Measurements from ENCODE around the gene ZNF141. TPM values are rescaled to one million over a fixed set of nuclear protein-coding genes. Genes with fewer than 3 reads are reported as not detected.
A peak's percentile ranks its signal among the peaks of the same experiment; 100 is the strongest.

ZNF141 gene
- total RNA-seq, 1 donor from 2014 or later, result 10.3 TPM

- Histone ChIP-seq H3K79me2 (ENCODE audit: insufficient read depth, low read length) (no peaks in the 10 kb centered on the region), H3K27ac (ENCODE audit: low read depth, low read length) (no peak overlapping the region), H4K20me1 (ENCODE audit: insufficient read depth, low read length) (no peaks in the 10 kb centered on the region), H3K27me3 (ENCODE audit: insufficient read depth, low read length) (no peaks in the 10 kb centered on the region), H2AFZ (ENCODE audit: low read depth, low read length) (no peak overlapping the region), H3K4me1 (ENCODE audit: insufficient read depth, low read length) (no peaks in the 10 kb centered on the region), H3K9ac (ENCODE audit: low read length) (no peak overlapping the region), H3K4me3 (ENCODE audit: insufficient read depth, low read depth, low read length) (no peak overlapping the region), H3K4me2 (ENCODE audit: low read length) (no peak overlapping the region), H3K36me3 (ENCODE audit: insufficient read depth, low read length) (no peaks in the 10 kb centered on the region), H3K9me3 (ENCODE audit: insufficient read depth, low read depth, low read length) (peaks cover 3% of the 10 kb centered on the region)
- H3K9me3 Mint-ChIP-seq (ENCODE audit: unreplicated experiment), result peaks cover 9% of the 10 kb centered on the region
- no peak for FAIRE-seq
- H3K27me3 Mint-ChIP-seq (ENCODE audit: low read depth, unreplicated experiment), result no peaks in the 10 kb centered on the region
- TF ChIP-seq CTCF (IDR thresholded peaks at IDR 0.05; ENCODE audit: insufficient read depth, low read depth, low read length) (no peak), EZH2 (IDR thresholded peaks at IDR 0.05; ENCODE audit: insufficient read depth, low read length) (no peak)
- H3K4me1 Mint-ChIP-seq (ENCODE audit: low read depth, unreplicated experiment), result no peaks in the 10 kb centered on the region
- peaks cover 9% of the 10 kb centered on the region for H3K36me3 Mint-ChIP-seq (ENCODE audit: low read depth, unreplicated experiment)
- H3K27ac Mint-ChIP-seq (ENCODE audit: unreplicated experiment), result no peak overlapping the region
- no peak for DNase-seq (ENCODE audit: low read depth)
- H3K4me3 Mint-ChIP-seq (ENCODE audit: unreplicated experiment), result no peak overlapping the region
Measured at GRCh38 chr4:328729-329128, 8.9 kb upstream of the ZNF141 start.

GRCh38 chr4:335515-335914 lies 2.1 kb upstream of the ZNF141 start:
- Mint-ChIP-seq H3K4me3 (ENCODE audit: unreplicated experiment) (peak overlapping the region; percentile 79), H3K36me3 (ENCODE audit: low read depth, unreplicated experiment) (peaks cover 17% of the 10 kb centered on the region), H3K27me3 (ENCODE audit: low read depth, unreplicated experiment) (peaks cover 3% of the 10 kb centered on the region), H3K4me1 (ENCODE audit: low read depth, unreplicated experiment) (peaks cover 9% of the 10 kb centered on the region), H3K27ac (ENCODE audit: unreplicated experiment) (no peak overlapping the region), H3K9me3 (ENCODE audit: unreplicated experiment) (peaks cover 16% of the 10 kb centered on the region)
- TF ChIP-seq EZH2 (IDR thresholded peaks at IDR 0.05; ENCODE audit: insufficient read depth, low read length) (no peak), CTCF (IDR thresholded peaks at IDR 0.05; ENCODE audit: insufficient read depth, low read depth, low read length) (no peak)
- Histone ChIP-seq H2AFZ (ENCODE audit: low read depth, low read length) (peak overlapping the region; percentile 51), H3K36me3 (ENCODE audit: insufficient read depth, low read length) (no peaks in the 10 kb centered on the region), H3K9me3 (ENCODE audit: insufficient read depth, low read depth, low read length) (no peaks in the 10 kb centered on the region), H3K4me2 (ENCODE audit: low read length) (no peak overlapping the region), H3K9ac (ENCODE audit: low read length) (no peak overlapping the region), H3K4me3 (ENCODE audit: insufficient read depth, low read depth, low read length) (no peak overlapping the region), H3K4me1 (ENCODE audit: insufficient read depth, low read length) (peaks cover 7% of the 10 kb centered on the region), H3K27ac (ENCODE audit: low read depth, low read length) (no peak overlapping the region), H3K27me3 (ENCODE audit: insufficient read depth, low read length) (no peaks in the 10 kb centered on the region), H4K20me1 (ENCODE audit: insufficient read depth, low read length) (peaks cover 9% of the 10 kb centered on the region), H3K79me2 (ENCODE audit: insufficient read depth, low read length) (peaks cover 26% of the 10 kb centered on the region)
- DNase-seq (ENCODE audit: low read depth), result no peak
- no peak for FAIRE-seq

- peaks cover 18% of the 10 kb centered on the region for H3K9me3 Mint-ChIP-seq (ENCODE audit: unreplicated experiment)
- TF ChIP-seq CTCF (IDR thresholded peaks at IDR 0.05; ENCODE audit: insufficient read depth, low read depth, low read length), result no peak
- TF ChIP-seq EZH2 (IDR thresholded peaks at IDR 0.05; ENCODE audit: insufficient read depth, low read length), result no peak
- peaks cover 34% of the 10 kb centered on the region for H3K79me2 ChIP-seq (ENCODE audit: insufficient read depth, low read length)
- no peak overlapping the region for H3K27ac ChIP-seq (ENCODE audit: low read depth, low read length)
- H3K9ac ChIP-seq (ENCODE audit: low read length), result peak overlapping the region; percentile 82
- peak overlapping the region; percentile 79 for H3K4me3 Mint-ChIP-seq (ENCODE audit: unreplicated experiment)
- peaks cover 17% of the 10 kb centered on the region for H3K36me3 Mint-ChIP-seq (ENCODE audit: low read depth, unreplicated experiment)
- H4K20me1 ChIP-seq (ENCODE audit: insufficient read depth, low read length), result peaks cover 9% of the 10 kb centered on the region
- H3K4me2 ChIP-seq (ENCODE audit: low read length), result peak overlapping the region; percentile 100
- peak overlapping the region; percentile 80 for H3K4me3 ChIP-seq (ENCODE audit: insufficient read depth, low read depth, low read length)
- H3K27me3 Mint-ChIP-seq (ENCODE audit: low read depth, unreplicated experiment), result peaks cover 3% of the 10 kb centered on the region
- H3K4me1 ChIP-seq (ENCODE audit: insufficient read depth, low read length), result peaks cover 7% of the 10 kb centered on the region
- H3K27ac Mint-ChIP-seq (ENCODE audit: unreplicated experiment), result peak overlapping the region; percentile 75
- peak overlapping the region; percentile 100 for H2AFZ ChIP-seq (ENCODE audit: low read depth, low read length)
- no peaks in the 10 kb centered on the region for H3K36me3 ChIP-seq (ENCODE audit: insufficient read depth, low read length)
- DNase-seq (ENCODE audit: low read depth), result no peak
- peaks cover 9% of the 10 kb centered on the region for H3K4me1 Mint-ChIP-seq (ENCODE audit: low read depth, unreplicated experiment)
- no peak for FAIRE-seq
- H3K27me3 ChIP-seq (ENCODE audit: insufficient read depth, low read length), result no peaks in the 10 kb centered on the region
- no peaks in the 10 kb centered on the region for H3K9me3 ChIP-seq (ENCODE audit: insufficient read depth, low read depth, low read length)
Measured at GRCh38 chr4:336099-336892, 1.3 kb upstream of the ZNF141 start.

Measured in astrocyte (in vitro differentiated cells and primary cell).